ENCODE data around the gene TCF25. TPM values are rescaled to one million over a fixed set of nuclear protein-coding genes. Genes with fewer than 3 reads are reported as not detected.

Gene TCF25
- total and polyA plus RNA-seq, 2 experiments from 2014 or later = 130 to 206 TPM

- no peak overlapping the region for H3K27ac ChIP-seq
Measured at GRCh38 chr16:89909777-89910716, 36.7 kb downstream of the TCF25 start.

DNA sequence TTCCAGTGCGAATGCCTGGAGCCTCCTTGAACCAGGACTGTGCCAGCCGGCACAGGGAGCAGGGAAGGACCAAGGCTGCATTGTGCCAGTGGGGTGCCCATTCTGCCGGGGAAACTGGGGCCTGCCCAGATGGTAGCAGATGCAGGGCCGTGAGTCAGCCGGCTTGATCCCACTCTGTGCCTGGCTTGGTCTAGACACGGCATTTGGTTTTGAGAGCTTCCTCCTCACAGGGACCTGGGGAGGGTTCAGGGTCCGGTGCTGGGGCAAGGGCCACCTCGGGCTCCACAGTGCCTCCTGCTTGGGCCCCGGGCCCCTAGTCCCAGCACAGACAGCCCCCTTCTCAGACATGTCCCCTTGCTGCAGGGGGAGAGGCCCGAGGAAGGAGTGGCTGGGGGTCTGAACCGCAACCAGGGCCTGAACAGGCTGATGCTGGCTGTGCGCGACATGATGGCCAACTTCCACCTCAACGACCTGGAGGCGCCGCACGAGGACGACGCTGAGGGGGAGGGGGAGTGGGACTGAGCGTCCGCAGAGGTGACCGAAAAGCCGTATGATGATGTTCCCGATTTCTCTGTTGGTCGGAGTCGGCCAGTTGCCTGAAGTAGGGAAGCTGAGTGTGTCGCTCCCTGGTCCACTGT, 37.4 kb downstream of the TCF25 start:
- no peaks in the 10 kb centered on the region for H4K20me1 ChIP-seq (ENCODE audit: insufficient read depth, poor library complexity, severe bottlenecking)
- WGBS (ENCODE audit: low lambda C conversion rate, missing lambda C conversion rate) = 96% methylated on average over 26 of the region's 27 CpGs
- DNase-seq (ENCODE audit: low spot score) = no peak
- H3K9me2 ChIP-seq (replicated peaks; ENCODE audit: insufficient read depth) = no peaks in the 10 kb centered on the region
- H3K4me1 ChIP-seq (ENCODE audit: insufficient read depth) = no peaks in the 10 kb centered on the region
- H3K4me2 ChIP-seq = no peak overlapping the region
- no peaks in the 10 kb centered on the region for H3K79me2 ChIP-seq
- no peaks in the 10 kb centered on the region for H3K9me3 ChIP-seq (ENCODE audit: low read depth)
- TF ChIP-seq EZH2phosphoT487 (IDR thresholded peaks at IDR 0.05; ENCODE audit: low read depth, severe bottlenecking, unreplicated experiment) (no peak), EZH2 (IDR thresholded peaks at IDR 0.05; ENCODE audit: borderline replicate concordance) (no peak)
- TF ChIP-seq, protein P1, sequence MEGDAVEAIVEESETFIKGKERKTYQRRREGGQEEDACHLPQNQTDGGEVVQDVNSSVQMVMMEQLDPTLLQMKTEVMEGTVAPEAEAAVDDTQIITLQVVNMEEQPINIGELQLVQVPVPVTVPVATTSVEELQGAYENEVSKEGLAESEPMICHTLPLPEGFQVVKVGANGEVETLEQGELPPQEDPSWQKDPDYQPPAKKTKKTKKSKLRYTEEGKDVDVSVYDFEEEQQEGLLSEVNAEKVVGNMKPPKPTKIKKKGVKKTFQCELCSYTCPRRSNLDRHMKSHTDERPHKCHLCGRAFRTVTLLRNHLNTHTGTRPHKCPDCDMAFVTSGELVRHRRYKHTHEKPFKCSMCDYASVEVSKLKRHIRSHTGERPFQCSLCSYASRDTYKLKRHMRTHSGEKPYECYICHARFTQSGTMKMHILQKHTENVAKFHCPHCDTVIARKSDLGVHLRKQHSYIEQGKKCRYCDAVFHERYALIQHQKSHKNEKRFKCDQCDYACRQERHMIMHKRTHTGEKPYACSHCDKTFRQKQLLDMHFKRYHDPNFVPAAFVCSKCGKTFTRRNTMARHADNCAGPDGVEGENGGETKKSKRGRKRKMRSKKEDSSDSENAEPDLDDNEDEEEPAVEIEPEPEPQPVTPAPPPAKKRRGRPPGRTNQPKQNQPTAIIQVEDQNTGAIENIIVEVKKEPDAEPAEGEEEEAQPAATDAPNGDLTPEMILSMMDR (IDR thresholded peaks at IDR 0.05; ENCODE audit: poor library complexity) = no peak
- no peaks in the 10 kb centered on the region for H3K36me3 ChIP-seq (replicated peaks; ENCODE audit: insufficient read depth, low read depth)
- H3K4me3 ChIP-seq = no peak overlapping the region
- H3K27me3 ChIP-seq = no peaks in the 10 kb centered on the region
- no peak overlapping the region for H3K27ac ChIP-seq
- H2AFZ ChIP-seq = no peak overlapping the region

More at GRCh38 chr16:89909777-89910716, 36.7 kb downstream of the TCF25 start:
- 78% methylated on average over 46 of the region's 47 CpGs for WGBS (ENCODE audit: low lambda C conversion rate, missing lambda C conversion rate)
- Histone ChIP-seq H4K20me1 (ENCODE audit: insufficient read depth, poor library complexity, severe bottlenecking) (no peaks in the 10 kb centered on the region), H2AFZ (no peak overlapping the region), H3K4me1 (ENCODE audit: insufficient read depth) (no peaks in the 10 kb centered on the region), H3K4me2 (no peak overlapping the region), H3K4me3 (no peak overlapping the region), H3K9me3 (ENCODE audit: low read depth) (no peaks in the 10 kb centered on the region), H3K79me2 (no peaks in the 10 kb centered on the region), H3K27me3 (no peaks in the 10 kb centered on the region), H3K36me3 (replicated peaks; ENCODE audit: insufficient read depth, low read depth) (no peaks in the 10 kb centered on the region), H3K9me2 (replicated peaks; ENCODE audit: insufficient read depth) (no peaks in the 10 kb centered on the region)
- TF ChIP-seq, protein P1 (IDR thresholded peaks at IDR 0.05; ENCODE audit: poor library complexity) = peak; percentile 70
- TF ChIP-seq EZH2 (IDR thresholded peaks at IDR 0.05; ENCODE audit: borderline replicate concordance) = no peak
- DNase-seq (ENCODE audit: low spot score) = peak; percentile 84

- Histone ChIP-seq H3K9me2 (replicated peaks; ENCODE audit: insufficient read depth) (no peaks in the 10 kb centered on the region), H3K4me1 (ENCODE audit: insufficient read depth) (no peaks in the 10 kb centered on the region), H3K36me3 (replicated peaks; ENCODE audit: insufficient read depth, low read depth) (no peaks in the 10 kb centered on the region), H3K27me3 (no peaks in the 10 kb centered on the region), H4K20me1 (ENCODE audit: insufficient read depth, poor library complexity, severe bottlenecking) (no peaks in the 10 kb centered on the region), H3K79me2 (no peaks in the 10 kb centered on the region), H3K4me2 (no peak overlapping the region), H3K9me3 (ENCODE audit: low read depth) (no peaks in the 10 kb centered on the region), H2AFZ (no peak overlapping the region), H3K4me3 (no peak overlapping the region), H3K27ac (no peak overlapping the region)
- WGBS (ENCODE audit: low lambda C conversion rate, missing lambda C conversion rate) = 97% methylated on average over 14 of the region's 14 CpGs
- TF ChIP-seq EZH2phosphoT487 (IDR thresholded peaks at IDR 0.05; ENCODE audit: low read depth, severe bottlenecking, unreplicated experiment) (no peak), EZH2 (IDR thresholded peaks at IDR 0.05; ENCODE audit: borderline replicate concordance) (no peak)
- TF ChIP-seq, protein P1 (IDR thresholded peaks at IDR 0.05; ENCODE audit: poor library complexity) = no peak
- DNase-seq (ENCODE audit: low spot score) = no peak
Measured at GRCh38 chr16:89911375-89911774, 38.0 kb downstream of the TCF25 start.

All from hepatocyte (in vitro differentiated cells).